ENCODE results near the gene NOX5. TPM values are rescaled to one million over a fixed set of nuclear protein-coding genes. Genes with fewer than 3 reads are reported as not detected.

The NOX5 gene
- total and polyA plus RNA-seq, 9 donors: 0.07 to 0.56 (median 0.28) TPM

DNA sequence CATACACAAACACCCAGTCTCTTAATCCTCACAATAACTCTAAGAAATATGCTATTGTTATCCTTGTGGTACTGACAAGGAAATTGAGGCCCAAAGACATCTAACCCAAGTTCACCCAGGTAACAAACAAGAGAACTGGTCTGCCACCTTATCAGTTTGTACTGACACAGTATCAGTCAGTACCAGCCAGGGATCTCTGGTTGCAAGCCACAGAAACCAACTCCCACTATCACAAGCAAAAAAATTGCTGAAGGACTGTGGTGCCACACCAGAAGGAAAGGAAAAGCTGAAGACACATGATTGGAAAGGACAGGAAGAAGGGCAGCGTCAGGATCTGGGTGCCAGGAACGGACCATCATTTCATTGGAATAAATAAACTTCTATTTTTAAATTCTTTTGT, 82.1 kb downstream of the NOX5 start:
- no peak for DNase-seq
- H3K27me3 ChIP-seq (ENCODE audit: control insufficient read depth, insufficient read depth, low read length): no peaks in the 10 kb centered on the region
- H3K27ac ChIP-seq (ENCODE audit: low read length): peak overlapping the region; percentile 70
- peaks cover 51% of the 10 kb centered on the region for H3K4me1 ChIP-seq (ENCODE audit: control insufficient read depth, insufficient read depth, low read length)
- no peaks in the 10 kb centered on the region for H3K9me3 ChIP-seq (replicated peaks; ENCODE audit: control insufficient read depth, low read depth, low read length)
- WGBS (ENCODE audit: insufficient coverage): no CpG with 5 or more reads among the region's 2 CpGs
- H3K4me3 ChIP-seq (ENCODE audit: low read length): no peak overlapping the region
- no peaks in the 10 kb centered on the region for H3K36me3 ChIP-seq (ENCODE audit: control insufficient read depth, insufficient read depth, low read length)

DNA sequence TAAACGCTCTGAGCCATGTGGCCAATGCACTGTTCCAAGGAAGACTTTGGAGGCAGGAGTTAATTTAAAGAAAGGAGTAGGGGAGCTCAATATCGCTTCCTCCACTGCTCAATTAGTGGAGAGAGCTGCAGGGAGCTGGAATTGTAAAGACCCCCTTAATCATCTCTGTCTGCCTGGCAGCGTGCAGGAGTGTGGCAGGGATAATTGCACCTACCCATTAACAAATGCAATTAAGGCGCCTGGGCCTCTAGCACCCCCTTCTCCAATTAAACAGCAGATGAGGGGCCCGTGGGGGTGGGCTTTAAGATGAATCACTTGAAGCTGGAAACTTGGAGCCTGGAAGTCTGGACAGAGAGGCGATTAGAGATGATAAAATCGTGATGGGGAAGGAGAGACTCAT, 84.3 kb downstream of the NOX5 start:
- Histone ChIP-seq H3K4me1 (ENCODE audit: control insufficient read depth, insufficient read depth, low read length) (peaks cover 41% of the 10 kb centered on the region), H3K27ac (ENCODE audit: low read length) (no peak overlapping the region), H3K27me3 (ENCODE audit: control insufficient read depth, insufficient read depth, low read length) (no peaks in the 10 kb centered on the region), H3K4me3 (ENCODE audit: low read length) (no peak overlapping the region), H3K9me3 (replicated peaks; ENCODE audit: control insufficient read depth, low read depth, low read length) (no peaks in the 10 kb centered on the region), H3K36me3 (ENCODE audit: control insufficient read depth, insufficient read depth, low read length) (no peaks in the 10 kb centered on the region)
- WGBS (ENCODE audit: insufficient coverage): 79% methylated on average over 2 of the region's 7 CpGs
- no peak for DNase-seq

DNA sequence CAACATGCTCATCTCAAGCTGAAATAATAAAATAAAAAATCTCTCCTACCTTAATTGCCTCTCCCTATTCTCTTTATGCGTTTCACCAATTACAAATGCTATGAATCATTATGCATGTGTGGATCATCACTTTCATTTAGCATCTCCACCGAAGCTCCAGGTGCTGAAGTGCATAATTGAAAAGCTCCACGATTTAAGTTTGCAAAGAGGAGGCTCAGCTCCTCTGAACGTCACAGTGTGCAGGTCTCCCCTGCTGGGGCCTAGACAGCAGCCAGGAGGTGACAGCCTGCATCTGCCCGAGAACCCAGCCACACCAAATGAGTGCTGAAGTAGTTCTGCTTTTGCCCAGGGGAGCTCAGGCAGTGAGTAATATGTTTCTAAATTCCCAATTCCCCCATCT, 85.4 kb downstream of the NOX5 start:
- no peaks in the 10 kb centered on the region for H3K9me3 ChIP-seq (replicated peaks; ENCODE audit: control insufficient read depth, low read depth, low read length)
- H3K27ac ChIP-seq (ENCODE audit: low read length): no peak overlapping the region
- DNase-seq: no peak
- H3K27me3 ChIP-seq (ENCODE audit: control insufficient read depth, insufficient read depth, low read length): no peaks in the 10 kb centered on the region
- no peak overlapping the region for H3K4me3 ChIP-seq (ENCODE audit: low read length)
- no peaks in the 10 kb centered on the region for H3K36me3 ChIP-seq (ENCODE audit: control insufficient read depth, insufficient read depth, low read length)
- peaks cover 30% of the 10 kb centered on the region for H3K4me1 ChIP-seq (ENCODE audit: control insufficient read depth, insufficient read depth, low read length)
- 55% methylated on average over 4 of the region's 5 CpGs for WGBS (ENCODE audit: insufficient coverage)

DNA sequence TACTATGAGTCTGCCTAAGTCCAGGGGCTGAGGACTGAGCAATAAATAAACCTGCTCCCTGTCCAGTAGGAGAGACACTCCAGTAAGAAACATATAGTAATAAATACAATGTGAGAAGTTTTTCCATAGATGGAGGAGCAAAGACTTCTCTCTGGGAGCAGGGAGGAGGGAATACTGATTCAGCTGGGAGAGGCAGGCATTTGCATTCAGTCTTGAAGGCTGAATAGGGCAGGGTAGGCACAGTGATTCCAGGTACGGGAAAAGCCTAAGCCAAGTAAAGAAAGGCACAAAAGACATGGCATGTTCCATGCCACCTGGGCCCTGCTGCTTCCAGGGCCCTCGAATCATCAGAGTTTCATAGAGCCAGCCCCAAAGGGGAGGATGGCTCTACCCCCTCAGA, 86.3 kb downstream of the NOX5 start:
- no peaks in the 10 kb centered on the region for H3K36me3 ChIP-seq (ENCODE audit: control insufficient read depth, insufficient read depth, low read length)
- no peaks in the 10 kb centered on the region for H3K9me3 ChIP-seq (replicated peaks; ENCODE audit: control insufficient read depth, low read depth, low read length)
- no peak overlapping the region for H3K4me3 ChIP-seq (ENCODE audit: low read length)
- no peak for DNase-seq
- peaks cover 21% of the 10 kb centered on the region for H3K4me1 ChIP-seq (ENCODE audit: control insufficient read depth, insufficient read depth, low read length)
- H3K27me3 ChIP-seq (ENCODE audit: control insufficient read depth, insufficient read depth, low read length): no peaks in the 10 kb centered on the region
- 75% methylated on average over 2 of the region's 2 CpGs for WGBS (ENCODE audit: insufficient coverage)
- no peak overlapping the region for H3K27ac ChIP-seq (ENCODE audit: low read length)

DNA sequence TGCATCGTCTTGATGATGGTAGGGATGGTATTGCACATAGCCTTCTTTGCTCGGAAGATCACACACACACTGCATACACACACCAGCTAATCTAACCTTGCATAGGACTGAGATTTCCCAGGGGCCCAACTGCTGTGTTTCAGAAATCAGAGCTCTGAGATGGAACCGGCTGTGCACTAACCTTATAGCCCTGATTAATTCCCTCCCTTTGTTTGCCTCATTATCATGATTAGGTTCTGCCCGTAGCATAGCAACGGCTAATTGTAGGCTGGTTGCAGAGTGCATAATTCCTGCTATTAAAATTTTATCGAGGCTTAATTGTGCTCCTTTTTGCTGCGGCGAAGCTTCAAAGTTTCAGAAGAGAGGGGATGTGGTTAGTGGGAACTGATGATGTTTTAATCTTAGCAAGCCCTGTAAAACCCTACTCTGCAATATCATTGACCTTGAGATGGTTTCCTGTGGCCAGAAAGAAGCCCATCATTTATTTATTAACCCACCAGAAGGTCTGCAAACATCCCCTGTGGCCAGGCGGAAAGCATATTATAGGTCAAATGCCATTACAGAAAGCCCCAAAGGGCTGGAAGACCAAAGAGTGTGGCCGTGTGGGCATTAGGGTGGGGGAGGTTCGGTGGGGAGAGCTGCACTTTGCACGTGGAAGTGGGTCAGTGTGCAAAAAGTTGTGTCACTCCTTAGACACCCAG, 89.7 kb downstream of the NOX5 start:
- no peaks in the 10 kb centered on the region for H3K27me3 ChIP-seq (ENCODE audit: control insufficient read depth, insufficient read depth, low read length)
- H3K36me3 ChIP-seq (ENCODE audit: control insufficient read depth, insufficient read depth, low read length): no peaks in the 10 kb centered on the region
- WGBS (ENCODE audit: insufficient coverage): 53% methylated on average over 3 of the region's 12 CpGs
- H3K4me3 ChIP-seq (ENCODE audit: low read length): no peak overlapping the region
- no peak overlapping the region for H3K27ac ChIP-seq (ENCODE audit: low read length)
- DNase-seq: no peak
- peaks cover 8% of the 10 kb centered on the region for H3K4me1 ChIP-seq (ENCODE audit: control insufficient read depth, insufficient read depth, low read length)
- no peaks in the 10 kb centered on the region for H3K9me3 ChIP-seq (replicated peaks; ENCODE audit: control insufficient read depth, low read depth, low read length)

DNA sequence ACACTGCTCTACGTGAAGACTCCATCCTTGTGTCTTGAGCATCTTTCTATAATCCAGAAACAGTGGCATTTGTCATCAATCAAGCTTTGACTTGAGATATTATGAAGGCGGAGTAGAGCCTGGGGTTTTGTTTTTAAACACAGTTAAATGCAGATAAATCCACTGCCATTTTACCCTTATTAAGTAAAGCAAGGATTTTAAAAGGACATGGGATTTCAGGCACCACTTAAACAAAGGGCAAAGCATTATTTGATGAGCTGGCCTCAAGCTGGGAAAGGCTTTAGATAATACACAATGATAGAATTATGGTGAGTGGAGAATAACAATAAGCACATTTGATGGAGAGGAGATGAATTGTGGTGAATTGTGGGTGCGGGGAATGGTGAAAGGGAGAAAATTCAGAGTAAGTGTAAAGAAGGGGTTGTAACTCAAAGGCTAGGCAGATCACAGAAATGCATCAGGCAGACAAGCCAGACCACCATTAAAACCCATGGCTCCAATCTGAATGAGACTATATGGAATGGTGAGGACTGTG, 91.0 kb downstream of the NOX5 start:
- 83% methylated on average over 1 of the region's 3 CpGs for WGBS (ENCODE audit: insufficient coverage)
- no peak overlapping the region for H3K27ac ChIP-seq (ENCODE audit: low read length)
- no peak for DNase-seq
- peaks cover 3% of the 10 kb centered on the region for H3K4me1 ChIP-seq (ENCODE audit: control insufficient read depth, insufficient read depth, low read length)
- H3K4me3 ChIP-seq (ENCODE audit: low read length): no peak overlapping the region
- H3K27me3 ChIP-seq (ENCODE audit: control insufficient read depth, insufficient read depth, low read length): no peaks in the 10 kb centered on the region
- H3K36me3 ChIP-seq (ENCODE audit: control insufficient read depth, insufficient read depth, low read length): no peaks in the 10 kb centered on the region
- H3K9me3 ChIP-seq (replicated peaks; ENCODE audit: control insufficient read depth, low read depth, low read length): no peaks in the 10 kb centered on the region

DNA sequence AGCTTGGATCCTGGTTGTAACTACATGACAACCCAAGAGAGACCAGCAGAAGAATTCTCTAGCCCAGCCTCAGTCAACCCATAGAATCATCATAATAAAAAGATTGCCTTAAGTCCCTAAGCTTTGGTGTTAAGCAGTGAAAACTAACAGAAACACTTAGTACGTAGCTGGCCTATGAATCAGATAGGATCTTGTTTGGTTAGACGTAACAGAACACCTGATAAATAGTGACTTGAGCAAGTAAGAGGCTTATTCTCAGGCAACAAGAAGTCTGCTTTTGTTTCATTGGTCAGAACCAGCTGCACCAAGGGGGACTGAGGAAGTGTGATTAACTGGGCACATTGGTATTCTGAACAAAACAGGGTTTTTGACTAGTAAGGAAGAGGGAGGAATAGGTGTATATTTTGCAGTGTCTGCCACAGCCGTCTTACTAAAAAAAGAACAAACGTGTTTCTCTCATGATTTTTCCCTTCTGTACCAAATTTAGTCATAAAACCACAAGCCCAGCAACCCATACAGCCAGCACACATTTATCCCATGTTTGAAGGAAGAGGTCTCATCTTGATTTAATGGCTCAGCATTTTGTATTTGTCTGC, 92.6 kb downstream of the NOX5 start:
- no peak overlapping the region for H3K27ac ChIP-seq (ENCODE audit: low read length)
- 66% methylated on average over 2 of the region's 4 CpGs for WGBS (ENCODE audit: insufficient coverage)
- DNase-seq: no peak
- no peaks in the 10 kb centered on the region for H3K9me3 ChIP-seq (replicated peaks; ENCODE audit: control insufficient read depth, low read depth, low read length)
- H3K4me3 ChIP-seq (ENCODE audit: low read length): no peak overlapping the region
- H3K36me3 ChIP-seq (ENCODE audit: control insufficient read depth, insufficient read depth, low read length): no peaks in the 10 kb centered on the region
- H3K4me1 ChIP-seq (ENCODE audit: control insufficient read depth, insufficient read depth, low read length): no peaks in the 10 kb centered on the region
- no peaks in the 10 kb centered on the region for H3K27me3 ChIP-seq (ENCODE audit: control insufficient read depth, insufficient read depth, low read length)

Other genes starting within 250 kb of the NOX5 start
- gene ANP32A, start 193.8 kb upstream of the NOX5 start, total RNA-seq: 64.1 TPM
- gene ANP32A, start 193.8 kb upstream of the NOX5 start, polyA plus RNA-seq (ENCODE audit: insufficient read depth in 1 of 8, insufficient read length in 8 of 8, low replicate concordance in 1 of 8): 100 to 1,000 TPM; 166 to 213 (median 180) TPM
- gene SPESP1, start 84.2 kb upstream of the NOX5 start, total RNA-seq: 2.7 TPM
- gene SPESP1, start 84.2 kb upstream of the NOX5 start, polyA plus RNA-seq (ENCODE audit: insufficient read depth in 1 of 8, insufficient read length in 8 of 8, low replicate concordance in 1 of 8): 1 to 10 TPM; 1.8 to 7.7 (median 3.9) TPM
- gene GLCE, start 145.9 kb downstream of the NOX5 start, total RNA-seq: 44.4 TPM
- gene GLCE, start 145.9 kb downstream of the NOX5 start, polyA plus RNA-seq (ENCODE audit: insufficient read depth in 1 of 8, insufficient read length in 8 of 8, low replicate concordance in 1 of 8): 10 to 100 TPM; 27.4 to 50.1 (median 31.9) TPM